SU-DHL-6 (cell line): ENCODE measurements around the gene SERINC4.

ENCODE experiments used
- CTCF ChIP-seq: fragments of 200-600 bp; sonication (generic); IDR thresholded peaks from one replicate; pipeline ENCODE4 v1.5.1; 2017; ENCODE audit warnings: antibody characterized with exemption, mild to moderate bottlenecking, low read length, moderate library complexity; ENCODE audit not compliant: insufficient read depth, poor library complexity, severe bottlenecking
- EZH2phosphoT487 ChIP-seq: fragments of 200-600 bp; sonication (generic), shearing (Covaris generic); conservative IDR thresholded peaks from 2 replicates; pipeline ENCODE4 v1.6.1; 2018; ENCODE audit warnings: mild to moderate bottlenecking, antibody characterized with exemption, low read length, moderate library complexity, mixed read lengths

- TF ChIP-seq CTCF: no peak
- TF ChIP-seq EZH2phosphoT487: no peak
Observed at GRCh38 chr15:43779016-43779415, 21.0 kb downstream of the SERINC4 start.
